ENCODE results near the gene CHST15.

CHST15 gene

DNA sequence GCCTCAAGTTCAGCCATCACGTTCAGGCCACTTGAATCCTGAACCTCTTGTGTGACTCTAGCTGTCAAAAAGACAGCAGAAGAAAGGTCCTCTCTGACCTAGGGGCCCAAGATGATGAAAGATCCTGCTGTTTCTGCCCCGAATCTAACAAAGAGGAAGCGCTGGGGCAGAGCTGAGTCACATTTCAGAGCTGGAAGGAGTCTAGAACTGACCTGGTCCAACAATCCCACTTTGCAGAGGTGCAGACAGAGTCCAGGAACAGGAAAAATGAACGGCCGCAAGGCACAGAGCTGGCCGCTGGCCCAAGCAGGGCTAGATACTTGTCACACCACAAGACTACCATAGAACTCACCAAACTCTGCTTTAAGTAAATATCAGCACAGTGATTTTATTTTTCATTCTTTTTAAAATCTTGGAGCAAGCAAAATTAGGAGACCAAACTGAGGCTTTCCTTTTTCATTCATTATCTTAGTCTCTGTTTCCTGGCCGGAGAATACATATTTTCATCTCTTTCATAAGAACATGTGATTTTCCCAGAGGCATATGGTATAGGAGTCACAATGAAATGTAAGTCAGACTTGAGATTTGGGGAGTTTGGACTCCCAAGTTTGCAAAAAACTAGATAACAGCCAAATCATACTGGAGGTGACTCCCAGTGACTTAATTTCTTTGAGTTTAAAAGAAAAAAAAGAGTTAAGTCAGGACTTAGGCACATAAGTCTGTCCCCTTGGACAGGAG is 52.8 kb downstream of the CHST15 start:
- Mint-ChIP-seq H3K36me3 (ENCODE audit: low read depth) (peaks cover 38% of the 10 kb centered on the region), H3K4me3 (no peak overlapping the region)
- TF ChIP-seq, protein P1, sequence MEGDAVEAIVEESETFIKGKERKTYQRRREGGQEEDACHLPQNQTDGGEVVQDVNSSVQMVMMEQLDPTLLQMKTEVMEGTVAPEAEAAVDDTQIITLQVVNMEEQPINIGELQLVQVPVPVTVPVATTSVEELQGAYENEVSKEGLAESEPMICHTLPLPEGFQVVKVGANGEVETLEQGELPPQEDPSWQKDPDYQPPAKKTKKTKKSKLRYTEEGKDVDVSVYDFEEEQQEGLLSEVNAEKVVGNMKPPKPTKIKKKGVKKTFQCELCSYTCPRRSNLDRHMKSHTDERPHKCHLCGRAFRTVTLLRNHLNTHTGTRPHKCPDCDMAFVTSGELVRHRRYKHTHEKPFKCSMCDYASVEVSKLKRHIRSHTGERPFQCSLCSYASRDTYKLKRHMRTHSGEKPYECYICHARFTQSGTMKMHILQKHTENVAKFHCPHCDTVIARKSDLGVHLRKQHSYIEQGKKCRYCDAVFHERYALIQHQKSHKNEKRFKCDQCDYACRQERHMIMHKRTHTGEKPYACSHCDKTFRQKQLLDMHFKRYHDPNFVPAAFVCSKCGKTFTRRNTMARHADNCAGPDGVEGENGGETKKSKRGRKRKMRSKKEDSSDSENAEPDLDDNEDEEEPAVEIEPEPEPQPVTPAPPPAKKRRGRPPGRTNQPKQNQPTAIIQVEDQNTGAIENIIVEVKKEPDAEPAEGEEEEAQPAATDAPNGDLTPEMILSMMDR (IDR thresholded peaks at IDR 0.05) = no peak

DNA sequence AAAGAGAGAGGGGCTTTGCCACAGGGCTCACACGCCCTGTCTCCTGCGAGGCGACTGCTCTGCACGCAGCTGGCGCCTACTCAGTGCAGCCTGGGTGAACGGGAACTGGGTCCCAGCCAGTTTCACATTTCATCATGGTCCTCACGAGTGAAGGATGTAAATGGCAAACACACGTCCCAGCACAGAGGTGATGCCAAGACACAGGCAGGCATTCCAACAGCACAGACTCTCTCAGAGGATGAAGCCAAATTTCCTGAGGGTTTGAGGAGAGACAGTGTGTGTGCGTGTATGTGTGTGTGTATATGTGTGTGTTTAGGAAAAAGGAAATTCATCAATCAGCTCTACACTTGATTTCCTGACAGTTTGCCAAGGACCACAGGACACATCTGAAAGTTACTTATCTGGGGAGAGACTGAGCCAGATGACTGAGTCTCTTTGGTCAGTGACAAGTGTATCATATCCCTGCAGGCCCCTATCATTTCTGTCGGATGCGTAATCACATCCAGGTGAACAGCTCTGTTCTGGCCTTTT is 53.9 kb downstream of the CHST15 start:
- Mint-ChIP-seq H3K27ac (no peak overlapping the region), H3K27me3 (ENCODE audit: low read depth, poor library complexity) (peaks cover 5% of the 10 kb centered on the region), H3K36me3 (ENCODE audit: low read depth) (peaks cover 27% of the 10 kb centered on the region), H3K4me1 (peaks cover 34% of the 10 kb centered on the region), H3K9me3 (peaks cover 4% of the 10 kb centered on the region), H3K4me3 (no peak overlapping the region)
- TF ChIP-seq, protein P1 (IDR thresholded peaks at IDR 0.05) = no peak
- DNase-seq = no peak

More for the DNA sequence above, 52.8 kb downstream of the CHST15 start:
- Mint-ChIP-seq H3K27me3 (ENCODE audit: low read depth, poor library complexity) (peaks cover 3% of the 10 kb centered on the region), H3K4me1 (peaks cover 41% of the 10 kb centered on the region), H3K27ac (no peak overlapping the region), H3K9me3 (peaks cover 8% of the 10 kb centered on the region)
- no peak for DNase-seq

DNA sequence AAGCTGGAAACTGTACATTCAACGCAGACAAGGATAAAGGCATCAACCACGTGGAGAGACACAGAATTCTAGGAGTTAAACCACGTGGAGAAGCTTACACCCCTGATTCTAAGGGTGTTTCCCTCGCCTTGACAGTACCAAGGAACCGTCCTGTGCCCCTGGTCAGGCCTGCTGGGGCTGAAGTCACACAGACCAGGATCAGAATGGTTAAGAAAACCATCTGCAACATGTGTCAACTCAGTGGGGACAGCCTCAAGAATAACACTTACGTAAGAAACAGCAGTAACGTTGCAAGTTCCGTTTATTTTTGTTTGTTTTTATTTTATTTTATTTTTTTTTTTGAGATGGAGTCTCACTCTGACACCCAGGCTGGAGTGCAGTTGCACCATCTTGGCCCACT is 55.6 kb downstream of the CHST15 start:
- TF ChIP-seq, protein P1 (IDR thresholded peaks at IDR 0.05) = no peak
- Mint-ChIP-seq H3K36me3 (ENCODE audit: low read depth) (peaks cover 15% of the 10 kb centered on the region), H3K9me3 (no peaks in the 10 kb centered on the region), H3K27ac (no peak overlapping the region), H3K27me3 (ENCODE audit: low read depth, poor library complexity) (peaks cover 5% of the 10 kb centered on the region), H3K4me3 (no peak overlapping the region), H3K4me1 (peaks cover 26% of the 10 kb centered on the region)
- DNase-seq = no peak

DNA sequence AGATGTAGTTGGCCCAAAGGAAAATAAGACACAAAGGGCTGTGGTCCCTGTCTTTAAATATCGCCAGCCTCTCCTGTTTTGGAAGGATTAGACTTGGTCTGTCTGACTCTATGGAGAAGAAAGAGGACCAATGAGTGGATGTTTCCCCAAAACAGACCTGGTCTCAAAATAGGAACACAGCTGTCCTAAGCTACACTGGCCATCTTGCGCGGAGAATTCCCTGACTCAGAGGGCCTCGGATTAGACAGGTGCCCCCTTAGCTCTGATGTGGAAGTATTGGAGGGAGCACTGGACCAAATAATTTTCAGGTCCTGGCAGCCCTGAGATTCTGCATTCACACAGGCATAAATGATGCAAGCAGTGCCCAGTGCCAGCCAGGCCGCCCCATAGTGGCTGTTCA is 56.1 kb downstream of the CHST15 start:
- H3K36me3 Mint-ChIP-seq (ENCODE audit: low read depth) = peaks cover 10% of the 10 kb centered on the region
- no peak overlapping the region for H3K4me3 Mint-ChIP-seq
- DNase-seq = no peak

DNA sequence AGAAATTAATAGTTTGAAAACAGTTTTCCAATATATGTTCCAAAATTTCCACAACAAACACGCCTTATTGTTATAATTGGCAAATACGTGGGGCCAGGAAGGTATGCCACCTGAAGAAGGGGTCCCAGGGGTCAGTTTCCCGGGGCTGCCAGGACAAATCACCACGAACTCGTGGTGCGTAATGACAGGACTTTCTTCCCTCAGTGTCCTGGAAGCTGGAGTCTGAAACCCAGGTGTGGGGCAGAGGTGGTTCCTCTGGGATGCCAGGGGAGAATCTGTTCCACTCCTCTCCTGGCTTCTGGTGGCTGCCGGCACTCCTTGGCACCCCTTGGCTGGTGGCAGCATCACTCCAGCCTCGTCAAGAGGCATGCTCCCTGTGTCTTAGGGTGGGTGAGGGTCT is 56.7 kb downstream of the CHST15 start:
- TF ChIP-seq, protein P1 (IDR thresholded peaks at IDR 0.05) = no peak
- no peak overlapping the region for H3K4me3 Mint-ChIP-seq
- peaks cover 18% of the 10 kb centered on the region for H3K4me1 Mint-ChIP-seq
- no peaks in the 10 kb centered on the region for H3K9me3 Mint-ChIP-seq
- H3K27me3 Mint-ChIP-seq (ENCODE audit: low read depth, poor library complexity) = peaks cover 5% of the 10 kb centered on the region
- DNase-seq = no peak
- H3K27ac Mint-ChIP-seq = no peak overlapping the region
- peaks cover 6% of the 10 kb centered on the region for H3K36me3 Mint-ChIP-seq (ENCODE audit: low read depth)

More for the DNA sequence above, 56.1 kb downstream of the CHST15 start:
- Mint-ChIP-seq H3K9me3 (no peaks in the 10 kb centered on the region), H3K27ac (no peak overlapping the region), H3K4me1 (peaks cover 21% of the 10 kb centered on the region), H3K27me3 (ENCODE audit: low read depth, poor library complexity) (peaks cover 5% of the 10 kb centered on the region)
- TF ChIP-seq, protein P1 (IDR thresholded peaks at IDR 0.05) = no peak

All from nephron progenitor cell (in vitro differentiated cells).